Measurements from ENCODE around the gene HIP1. TPM values are rescaled to one million over a fixed set of nuclear protein-coding genes. Genes with fewer than 3 reads are reported as not detected.

HIP1 gene
- total and polyA plus RNA-seq, 2 of the 13 experiments (the other 11 are each of a cell fraction or from before 2014, with no cell fraction given) = 4.5 to 6.2 TPM

DNA sequence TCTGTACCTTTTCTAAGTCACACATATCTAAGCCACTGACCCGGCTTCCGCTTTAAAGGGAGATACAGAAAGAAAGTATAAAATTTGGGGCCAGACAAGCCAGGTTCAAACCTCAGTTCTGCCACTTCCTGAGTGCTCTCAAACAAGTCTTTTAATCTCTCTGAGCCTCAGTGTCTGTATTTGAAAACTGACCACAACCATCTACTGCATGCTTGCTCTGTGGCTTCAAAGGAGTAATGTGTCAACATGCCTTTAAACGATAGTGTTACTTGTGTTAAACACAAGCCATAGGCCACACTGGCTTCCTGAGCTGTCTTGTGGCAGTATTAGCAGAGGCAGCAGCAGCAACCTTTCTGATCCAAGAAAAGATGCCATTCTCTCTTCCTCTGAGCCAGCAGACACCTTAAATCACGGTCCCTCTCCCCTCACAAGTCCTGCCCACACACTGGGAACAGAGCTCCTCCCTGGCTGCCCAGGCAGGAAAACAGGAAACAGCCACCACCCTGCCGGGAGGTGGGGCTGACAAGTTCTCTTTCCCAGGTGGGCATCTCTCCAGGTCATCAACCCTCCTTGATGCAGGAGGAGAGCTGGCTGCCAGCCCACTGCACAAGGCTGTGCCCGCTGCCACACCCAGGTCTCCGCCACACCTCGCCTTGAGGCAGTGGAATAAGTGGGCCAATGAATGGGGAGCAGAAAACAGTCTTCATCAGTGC, 10.7 kb downstream of the HIP1 start (continued):
- TF ChIP-seq, protein P1, sequence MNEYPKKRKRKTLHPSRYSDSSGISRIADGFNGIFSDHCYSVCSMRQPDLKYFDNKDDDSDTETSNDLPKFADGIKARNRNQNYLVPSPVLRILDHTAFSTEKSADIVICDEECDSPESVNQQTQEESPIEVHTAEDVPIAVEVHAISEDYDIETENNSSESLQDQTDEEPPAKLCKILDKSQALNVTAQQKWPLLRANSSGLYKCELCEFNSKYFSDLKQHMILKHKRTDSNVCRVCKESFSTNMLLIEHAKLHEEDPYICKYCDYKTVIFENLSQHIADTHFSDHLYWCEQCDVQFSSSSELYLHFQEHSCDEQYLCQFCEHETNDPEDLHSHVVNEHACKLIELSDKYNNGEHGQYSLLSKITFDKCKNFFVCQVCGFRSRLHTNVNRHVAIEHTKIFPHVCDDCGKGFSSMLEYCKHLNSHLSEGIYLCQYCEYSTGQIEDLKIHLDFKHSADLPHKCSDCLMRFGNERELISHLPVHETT (CRISPR knock-in tag; conservative IDR thresholded peaks at IDR 0.05) = no peak
- TF ChIP-seq ZNF460 (CRISPR knock-in tag; IDR thresholded peaks at IDR 0.05; ENCODE audit: borderline replicate concordance) (no peak), ZNF292 (CRISPR knock-in tag; IDR thresholded peaks at IDR 0.05; ENCODE audit: borderline replicate concordance, low read depth) (peak; percentile 60; the same call in 1 of the 2 replicates), PHF21A (CRISPR knock-in tag; IDR thresholded peaks at IDR 0.05) (peak; percentile 65), SRSF4 (IDR thresholded peaks at IDR 0.05; ENCODE audit: low read depth, low read length, poor library complexity, severe bottlenecking) (no peak), CBX2 (IDR thresholded peaks at IDR 0.05; ENCODE audit: low read depth, low read length) (no peak), CBX2 (CRISPR knock-in tag; IDR thresholded peaks at IDR 0.05; ENCODE audit: low read depth) (no peak), SOX5 (CRISPR knock-in tag; IDR thresholded peaks at IDR 0.05; ENCODE audit: borderline replicate concordance) (peak; percentile 60; the same call in 1 of the 2 replicates), IKZF4 (CRISPR knock-in tag; IDR thresholded peaks at IDR 0.05; ENCODE audit: borderline replicate concordance, low read depth, not compliant biosample characterization) (no peak), YEATS4 (CRISPR knock-in tag; IDR thresholded peaks at IDR 0.05; ENCODE audit: borderline replicate concordance) (no peak), ZFAT (CRISPR knock-in tag; conservative IDR thresholded peaks at IDR 0.05) (no peak), ZNF331 (CRISPR knock-in tag; IDR thresholded peaks at IDR 0.05) (peak; percentile 59), HNF4A (CRISPR knock-in tag; IDR thresholded peaks at IDR 0.05) (0 out of 2 replicates have a peak, but pooled peaks have one; percentile 5), ZMYM4 (CRISPR knock-in tag; IDR thresholded peaks at IDR 0.05) (no peak), RXRA (CRISPR knock-in tag; IDR thresholded peaks at IDR 0.05) (0 out of 2 replicates have a peak, but pooled peaks have one; percentile 25), KDM1A (CRISPR knock-in tag; IDR thresholded peaks at IDR 0.05) (0 out of 2 replicates have a peak, but pooled peaks have one; percentile 21), NCOA2 (CRISPR knock-in tag; IDR thresholded peaks at IDR 0.05) (peak; percentile 73), ARNT2 (CRISPR knock-in tag; IDR thresholded peaks at IDR 0.05; ENCODE audit: low read depth) (no peak), ZNF207 (IDR thresholded peaks at IDR 0.05; ENCODE audit: borderline replicate concordance) (no peak), PLRG1 (conservative IDR thresholded peaks at IDR 0.05) (no peak), ZNF235 (CRISPR knock-in tag; IDR thresholded peaks at IDR 0.05; ENCODE audit: borderline replicate concordance) (no peak), SRY (CRISPR knock-in tag; IDR thresholded peaks at IDR 0.05) (no peak), ZNF3 (CRISPR knock-in tag; IDR thresholded peaks at IDR 0.05) (no peak), ZNF546 (CRISPR knock-in tag; conservative IDR thresholded peaks at IDR 0.05) (no peak), MAZ (IDR thresholded peaks at IDR 0.05; ENCODE audit: borderline replicate concordance, low read depth, low read length) (no peak), MAZ (CRISPR knock-in tag; IDR thresholded peaks at IDR 0.05; ENCODE audit: low read depth) (no peak)
- TF ChIP-seq, protein P2, sequence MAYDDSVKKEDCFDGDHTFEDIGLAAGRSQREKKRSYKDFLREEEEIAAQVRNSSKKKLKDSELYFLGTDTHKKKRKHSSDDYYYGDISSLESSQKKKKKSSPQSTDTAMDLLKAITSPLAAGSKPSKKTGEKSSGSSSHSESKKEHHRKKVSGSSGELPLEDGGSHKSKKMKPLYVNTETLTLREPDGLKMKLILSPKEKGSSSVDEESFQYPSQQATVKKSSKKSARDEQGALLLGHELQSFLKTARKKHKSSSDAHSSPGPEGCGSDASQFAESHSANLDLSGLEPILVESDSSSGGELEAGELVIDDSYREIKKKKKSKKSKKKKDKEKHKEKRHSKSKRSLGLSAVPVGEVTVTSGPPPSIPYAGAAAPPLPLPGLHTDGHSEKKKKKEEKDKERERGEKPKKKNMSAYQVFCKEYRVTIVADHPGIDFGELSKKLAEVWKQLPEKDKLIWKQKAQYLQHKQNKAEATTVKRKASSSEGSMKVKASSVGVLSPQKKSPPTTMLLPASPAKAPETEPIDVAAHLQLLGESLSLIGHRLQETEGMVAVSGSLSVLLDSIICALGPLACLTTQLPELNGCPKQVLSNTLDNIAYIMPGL (CRISPR knock-in tag; IDR thresholded peaks at IDR 0.05; ENCODE audit: borderline replicate concordance in 1 of 2, low read depth in 1 of 2) = peak in 1 of 2 experiments; percentile 42; a peak in 1 of 4 replicates
- TF ChIP-seq, protein P3, sequence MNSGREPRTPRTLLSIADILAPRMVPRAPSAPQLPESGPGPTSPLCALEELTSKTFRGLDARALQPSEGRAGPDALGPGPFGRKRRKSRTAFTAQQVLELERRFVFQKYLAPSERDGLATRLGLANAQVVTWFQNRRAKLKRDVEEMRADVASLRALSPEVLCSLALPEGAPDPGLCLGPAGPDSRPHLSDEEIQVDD (CRISPR knock-in tag; IDR thresholded peaks at IDR 0.05; ENCODE audit: borderline replicate concordance) = 0 out of 2 replicates have a peak, but pooled peaks have one; percentile 29

Measured in HepG2 (cell line).